Cardiac muscle cell (in vitro differentiated cells and primary cell): ENCODE results near the gene SHCBP1. TPM values are rescaled to one million over a fixed set of nuclear protein-coding genes. Genes with fewer than 3 reads are reported as not detected.

ENCODE experiments used
- DNase-seq, 2 donors: peaks; one replicate each; pipeline versions ENCODE4 v3.0.0 to v3.0.0-alpha.2; 2010 to 2017; ENCODE audit warnings: low read depth in 1 of 2, low spot score in 1 of 2
- H3K27ac ChIP-seq: fragments of 200-600 bp; sonication (generic); 2 replicates; pipeline ENCODE4 v1.5.1; 2016
- H3K27me3 ChIP-seq: fragments of 200-600 bp; sonication (generic); 2 replicates; pipeline ENCODE4 v1.6.0; 2016; ENCODE audit warnings: control low read depth
- H3K36me3 ChIP-seq: fragments of 200-600 bp; sonication (generic); 2 replicates; pipeline ENCODE4 v1.5.1; 2016; ENCODE audit warnings: control low read depth
- H3K4me1 ChIP-seq: fragments of 200-600 bp; sonication (generic); 2 replicates; pipeline ENCODE4 v1.8.1; 2017; ENCODE audit warnings: low read depth, mild to moderate bottlenecking, mixed run types
- H3K4me3 ChIP-seq: fragments of 200-600 bp; sonication (generic); 2 replicates; pipeline ENCODE4 v1.5.1; 2016; ENCODE audit warnings: mild to moderate bottlenecking
- H3K9me3 ChIP-seq: fragments of 200-600 bp; sonication (generic); 2 replicates; pipeline ENCODE4 v1.5.1; 2017; ENCODE audit warnings: low read depth, mild to moderate bottlenecking, control low read depth
- CTCF ChIP-seq: IDR thresholded peaks from 2 replicates; pipeline ENCODE4 v1.5.1; 2012; ENCODE audit warnings: low read depth, mild to moderate bottlenecking, low read length
- polyA plus RNA-seq: library from polyadenylated mRNA; unstranded; fragments of >200 nt; fragmentation: Nextera tagmentation; extraction: Ambion mirVana; gene quantifications from 2 replicates; pipeline ENCODE4 v1.2.1, GENCODE V29; 2016
- total RNA-seq: library from RNA; depleted of rRNA; stranded (reverse); fragments of >200 nt; gene quantifications from 2 replicates; pipeline ENCODE4 v1.2.3, GENCODE V29; 2016

Gene SHCBP1
- total and polyA plus RNA-seq, 2 experiments from 2014 or later = 4.4 to 4.7 TPM

DNA sequence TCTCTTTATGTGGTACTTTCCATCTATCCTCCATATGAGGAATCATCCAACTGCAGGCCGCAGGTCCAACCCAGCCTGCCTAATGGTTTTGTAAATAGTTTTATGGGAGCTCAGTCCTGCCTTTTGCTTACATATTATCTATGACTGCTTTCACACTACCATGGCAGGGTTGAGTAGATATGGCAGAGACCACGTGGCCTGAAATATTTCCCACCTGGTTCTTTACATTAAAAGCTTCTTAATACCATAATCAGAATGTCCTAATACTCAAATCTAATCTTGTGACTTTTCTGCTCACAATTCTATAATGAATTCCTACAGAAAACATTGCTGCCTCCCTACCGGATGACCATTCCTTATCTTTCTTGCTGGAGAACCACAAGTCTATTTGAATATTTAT, 71.7 kb downstream of the SHCBP1 start:
- TF ChIP-seq CTCF = no peak
- Histone ChIP-seq H3K4me3 (no peak overlapping the region), H3K4me1 (no peaks in the 10 kb centered on the region), H3K27ac (no peak overlapping the region), H3K27me3 (no peaks in the 10 kb centered on the region), H3K9me3 (no peaks in the 10 kb centered on the region), H3K36me3 (no peaks in the 10 kb centered on the region)
- DNase-seq = no peak

Other genes with a start within 250 kb of the SHCBP1 start
- 58.9 and 63.2 TPM in 2 replicates for gene VPS35, start 67.8 kb upstream of the SHCBP1 start, total RNA-seq
- gene VPS35, start 67.8 kb upstream of the SHCBP1 start, polyA plus RNA-seq = 111 and 146 TPM in 2 replicates
- gene ORC6, start 68.3 kb upstream of the SHCBP1 start, total RNA-seq = 19.1 and 32.6 TPM in 2 replicates
- 35.5 and 59.3 TPM in 2 replicates for gene ORC6, start 68.3 kb upstream of the SHCBP1 start, polyA plus RNA-seq
- 203 and 211 TPM in 2 replicates for gene MYLK3, start 127.0 kb upstream of the SHCBP1 start, total RNA-seq
- 57.5 and 57.8 TPM in 2 replicates for gene MYLK3, start 127.0 kb upstream of the SHCBP1 start, polyA plus RNA-seq
- gene C16orf87, start 209.8 kb upstream of the SHCBP1 start, total RNA-seq = 26.0 and 41.0 TPM in 2 replicates
- gene C16orf87, start 209.8 kb upstream of the SHCBP1 start, polyA plus RNA-seq = 45.1 and 66.6 TPM in 2 replicates